DMS53 treated with DMSO at 0.1 percent for 48 hours (cell line): Measurements from ENCODE around the gene DNAH10.
A peak's percentile ranks its signal among the peaks of the same experiment; 100 is the strongest.

Experiments used
- DNase-seq: peaks from one replicate; lab custom pipeline; 2025; ENCODE audit not compliant: unreplicated experiment; lab: John Stamatoyannopoulos, UW

The DNAH10 gene

DNA sequence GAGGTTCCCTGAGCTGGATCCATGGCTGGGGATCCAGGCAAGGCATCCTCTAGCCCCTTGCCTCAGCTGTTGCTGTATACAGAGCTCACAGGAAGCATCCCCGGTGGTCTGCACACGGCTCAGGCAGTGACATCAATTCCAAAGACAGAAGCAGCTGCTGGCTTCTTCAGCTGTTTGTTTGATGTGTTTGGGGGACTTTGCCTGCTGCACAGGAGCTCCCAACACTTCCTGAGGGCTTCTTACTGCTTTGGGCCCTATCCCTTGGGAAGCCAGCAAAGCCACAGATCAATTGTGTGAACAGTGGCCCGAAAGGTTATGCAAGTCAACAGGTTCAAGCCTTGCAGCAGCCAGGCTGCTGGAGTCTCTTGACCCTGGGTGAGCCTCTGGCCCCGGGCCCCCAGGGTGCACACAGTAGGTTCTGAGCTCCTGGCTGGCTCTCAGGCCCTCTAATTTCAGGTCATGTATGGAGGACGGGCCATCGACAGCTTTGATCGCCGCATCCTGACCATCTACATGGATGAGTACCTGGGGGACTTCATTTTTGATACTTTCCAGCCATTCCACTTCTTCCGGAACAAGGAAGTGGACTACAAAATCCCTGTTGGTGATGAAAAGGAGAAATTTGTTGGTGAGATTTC lies 168.0 kb downstream of the DNAH10 start:
- no peak for DNase-seq

DNA sequence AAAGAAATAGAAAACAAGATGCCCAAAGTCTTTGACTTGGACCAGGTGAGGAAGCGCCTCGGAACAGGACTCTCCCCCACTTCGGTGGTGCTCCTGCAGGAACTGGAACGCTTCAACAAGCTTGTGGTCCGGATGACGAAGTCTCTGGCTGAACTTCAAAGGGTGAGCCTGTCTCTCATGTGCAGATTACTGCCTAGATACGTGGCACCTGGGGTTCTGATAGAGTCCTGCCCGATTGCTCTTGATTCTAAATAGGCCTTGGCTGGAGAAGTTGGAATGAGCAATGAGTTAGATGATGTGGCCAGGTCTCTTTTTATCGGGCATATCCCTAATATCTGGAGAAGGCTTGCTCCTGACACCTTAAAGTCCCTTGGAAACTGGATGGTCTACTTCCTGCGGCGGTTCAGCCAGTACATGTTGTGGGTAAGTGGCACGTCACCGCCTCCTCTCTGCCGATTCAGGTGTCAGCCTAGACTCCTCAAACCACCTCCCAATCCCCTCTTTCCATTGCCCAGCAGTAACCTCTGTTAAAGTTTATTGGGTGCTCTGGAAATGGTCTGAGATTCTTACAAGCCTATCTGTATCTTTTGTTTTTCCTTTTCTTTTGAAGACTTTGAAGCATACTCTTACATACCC lies 169.7 kb downstream of the DNAH10 start:
- peak; percentile 16 for DNase-seq

DNA sequence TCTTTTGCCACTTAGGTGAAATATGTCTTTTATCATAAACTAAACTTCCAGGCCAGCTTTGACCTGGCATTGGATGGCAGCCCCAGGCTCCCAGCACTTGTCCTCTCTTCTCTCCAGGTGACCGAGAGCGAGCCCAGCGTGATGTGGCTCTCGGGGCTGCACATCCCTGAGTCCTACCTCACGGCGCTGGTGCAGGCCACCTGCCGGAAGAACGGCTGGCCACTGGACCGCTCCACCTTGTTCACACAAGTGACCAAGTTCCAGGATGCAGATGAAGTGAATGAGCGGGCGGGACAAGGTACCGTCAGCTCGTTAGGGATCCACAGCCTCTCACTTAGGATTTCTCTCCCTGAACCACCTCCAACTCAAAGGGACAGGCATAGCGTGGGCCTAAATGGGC lies 171.1 kb downstream of the DNAH10 start:
- no peak for DNase-seq

DNA sequence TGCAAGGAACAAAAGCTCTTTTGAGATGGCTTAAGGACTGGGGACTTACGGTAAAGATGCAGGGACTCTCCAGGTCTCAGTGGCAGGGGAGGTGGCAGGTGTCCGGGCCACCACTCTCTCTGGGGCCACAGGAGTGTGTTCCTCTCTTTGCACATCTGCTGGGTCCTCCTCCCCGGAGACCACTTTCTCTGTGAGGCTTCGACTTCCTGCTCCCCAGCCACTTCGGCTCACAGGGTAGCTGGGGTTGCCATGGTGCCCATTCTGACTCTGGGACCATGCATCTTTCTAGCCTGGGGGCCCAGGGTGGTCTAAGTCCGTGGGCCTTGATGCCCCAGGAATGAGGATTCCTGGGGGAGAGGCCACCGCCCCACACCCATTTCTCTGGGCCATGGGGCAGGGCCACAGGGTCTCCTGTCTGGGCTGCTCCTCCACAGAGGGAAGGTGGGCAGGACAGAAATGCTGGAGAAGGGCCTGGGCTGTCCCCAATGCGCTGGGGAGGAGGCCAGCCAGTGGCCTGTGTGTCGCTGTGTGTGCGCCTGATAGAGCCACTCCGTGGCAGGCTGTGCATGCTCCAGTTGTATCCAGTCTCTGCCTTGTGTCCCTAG lies 172.0 kb downstream of the DNAH10 start:
- no peak for DNase-seq

DNA sequence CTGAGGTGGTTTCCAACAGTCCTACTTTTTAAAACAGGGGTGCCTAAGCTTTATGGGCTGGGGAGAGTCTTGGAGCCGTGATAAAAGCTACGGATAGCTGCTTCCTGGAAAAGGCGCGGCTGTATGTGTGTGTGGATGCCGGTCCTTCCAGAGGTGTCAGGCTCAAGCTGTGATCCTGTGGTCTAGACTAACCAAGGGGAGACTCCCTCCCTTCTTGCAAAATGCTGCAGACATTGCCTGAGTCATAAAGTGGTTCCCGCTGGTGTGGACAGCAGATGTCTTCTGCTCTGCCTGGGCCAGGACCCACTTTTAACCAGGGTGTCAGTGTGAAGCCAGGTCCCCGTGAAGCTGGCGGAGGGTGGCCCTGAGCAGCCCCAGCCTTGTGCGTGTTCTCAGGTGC lies 172.7 kb downstream of the DNAH10 start:
- DNase-seq: no peak

DNA sequence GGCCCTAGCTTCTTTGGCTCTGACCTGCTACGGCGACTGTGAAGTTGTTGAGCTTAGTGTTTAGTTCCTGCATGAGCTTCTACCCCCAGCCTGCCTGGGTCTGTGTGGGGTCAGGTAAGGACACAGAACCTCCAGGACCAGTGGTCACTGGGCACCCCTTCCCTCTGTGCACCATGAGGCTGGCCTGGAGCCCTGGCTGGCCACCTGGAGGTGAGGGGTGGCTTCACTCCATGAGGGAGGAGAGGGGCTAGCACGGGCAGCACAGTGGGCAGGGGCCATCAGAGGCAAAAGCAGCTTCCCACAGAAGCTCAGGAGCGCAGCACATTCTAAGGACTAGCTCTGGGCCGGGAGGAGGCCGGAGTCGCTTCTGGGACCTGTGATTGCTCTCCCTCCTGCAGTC lies 173.9 kb downstream of the DNAH10 start:
- DNase-seq: no peak

DNA sequence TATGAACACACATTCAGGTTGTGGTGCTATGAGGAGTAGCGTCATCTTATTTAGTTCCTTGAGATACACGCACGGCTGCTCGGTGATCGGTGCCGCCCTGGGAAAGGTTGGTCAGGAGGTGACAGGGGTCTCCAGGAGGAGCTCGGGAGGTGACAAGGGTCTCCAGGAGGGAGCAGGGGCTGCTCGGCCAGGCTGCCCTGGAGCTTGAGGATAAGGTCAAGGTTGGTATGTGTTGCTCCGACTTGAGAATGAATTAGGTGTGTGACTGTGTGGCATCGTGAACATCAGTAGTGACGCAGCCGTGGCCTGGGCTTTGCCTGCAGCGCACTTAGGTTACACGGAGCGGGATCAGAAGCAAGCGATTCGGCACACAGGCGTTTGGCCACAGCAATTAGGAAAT lies 174.4 kb downstream of the DNAH10 start:
- DNase-seq: no peak

DNA sequence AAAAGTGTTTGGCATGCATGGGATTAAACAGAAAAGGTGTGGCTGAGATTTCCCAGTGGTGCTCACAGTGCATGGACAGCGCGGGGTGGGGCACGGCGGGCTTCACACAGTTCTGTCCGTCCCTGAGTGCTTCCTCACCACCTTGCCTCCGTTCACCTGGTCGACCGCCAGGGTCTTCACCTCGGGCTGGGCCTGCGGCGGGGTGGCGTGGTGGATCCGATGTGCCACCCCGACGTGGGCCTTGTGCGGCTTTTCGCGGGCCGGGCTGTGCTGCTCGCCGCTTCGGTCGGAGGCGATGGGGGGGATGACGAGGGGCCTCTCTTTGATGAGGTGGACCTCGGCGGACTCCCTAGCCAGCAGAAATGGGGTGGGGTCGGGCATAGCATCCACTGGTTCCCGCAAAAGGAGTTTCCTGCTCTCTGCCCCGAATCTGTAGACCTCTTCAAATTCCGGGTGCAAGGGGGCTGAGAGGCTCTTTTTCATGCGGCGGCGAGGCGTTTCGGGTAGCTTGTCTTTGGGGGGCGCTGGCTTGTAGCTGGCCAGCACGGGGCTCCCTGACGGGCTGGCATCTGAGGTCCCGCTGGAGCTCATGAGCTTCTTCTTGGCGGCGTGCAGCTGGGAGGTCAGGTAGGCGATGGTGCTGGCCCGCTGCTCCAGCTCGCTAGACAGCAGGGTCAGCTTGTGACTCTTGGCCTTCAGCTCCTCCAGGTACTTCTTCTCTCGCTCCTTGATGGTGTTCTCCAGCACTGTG lies 175.0 kb downstream of the DNAH10 start:
- no peak for DNase-seq

DNA sequence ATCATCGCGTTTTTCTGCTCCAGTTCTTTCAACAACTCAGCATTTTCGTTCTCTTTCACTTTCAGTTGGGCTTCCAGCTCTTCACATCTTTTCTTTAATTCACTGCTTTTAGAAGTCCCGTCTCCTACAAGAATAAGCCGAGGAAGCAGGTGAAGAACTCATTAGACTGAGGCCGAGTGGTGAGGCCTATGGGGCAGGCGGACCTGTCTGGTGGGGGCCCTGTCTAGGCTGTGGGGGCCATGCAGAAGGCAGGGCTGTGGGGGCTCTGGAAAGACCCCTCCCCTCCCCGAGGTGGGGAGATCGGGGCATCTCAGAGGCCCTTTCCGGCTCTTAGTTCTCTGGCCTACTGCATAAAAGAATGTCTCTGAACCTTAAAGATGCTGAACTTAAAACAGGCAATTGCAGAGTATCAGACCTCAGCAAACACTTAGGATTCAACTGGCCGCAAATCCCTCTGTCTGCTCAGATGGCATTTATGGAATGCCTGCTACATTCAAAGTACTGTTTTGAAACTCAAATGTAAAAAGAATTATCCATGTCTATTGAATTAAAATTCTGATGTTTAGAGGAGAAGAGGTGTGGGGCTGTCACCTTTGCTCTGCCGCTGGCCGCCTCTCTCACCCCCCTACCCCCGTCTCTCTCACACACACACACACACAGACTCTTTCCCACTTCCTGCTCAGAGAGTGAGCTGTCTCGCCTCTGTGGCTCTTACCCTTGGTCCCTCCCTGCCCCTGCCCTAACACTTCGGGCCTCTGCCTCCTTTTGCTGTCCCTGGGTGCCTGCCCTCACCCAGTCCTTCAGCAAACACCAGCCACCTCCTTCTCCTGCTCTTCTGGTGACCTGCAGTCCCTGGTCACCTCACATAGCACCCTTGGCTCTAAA lies 175.8 kb downstream of the DNAH10 start:
- DNase-seq: no peak

DNA sequence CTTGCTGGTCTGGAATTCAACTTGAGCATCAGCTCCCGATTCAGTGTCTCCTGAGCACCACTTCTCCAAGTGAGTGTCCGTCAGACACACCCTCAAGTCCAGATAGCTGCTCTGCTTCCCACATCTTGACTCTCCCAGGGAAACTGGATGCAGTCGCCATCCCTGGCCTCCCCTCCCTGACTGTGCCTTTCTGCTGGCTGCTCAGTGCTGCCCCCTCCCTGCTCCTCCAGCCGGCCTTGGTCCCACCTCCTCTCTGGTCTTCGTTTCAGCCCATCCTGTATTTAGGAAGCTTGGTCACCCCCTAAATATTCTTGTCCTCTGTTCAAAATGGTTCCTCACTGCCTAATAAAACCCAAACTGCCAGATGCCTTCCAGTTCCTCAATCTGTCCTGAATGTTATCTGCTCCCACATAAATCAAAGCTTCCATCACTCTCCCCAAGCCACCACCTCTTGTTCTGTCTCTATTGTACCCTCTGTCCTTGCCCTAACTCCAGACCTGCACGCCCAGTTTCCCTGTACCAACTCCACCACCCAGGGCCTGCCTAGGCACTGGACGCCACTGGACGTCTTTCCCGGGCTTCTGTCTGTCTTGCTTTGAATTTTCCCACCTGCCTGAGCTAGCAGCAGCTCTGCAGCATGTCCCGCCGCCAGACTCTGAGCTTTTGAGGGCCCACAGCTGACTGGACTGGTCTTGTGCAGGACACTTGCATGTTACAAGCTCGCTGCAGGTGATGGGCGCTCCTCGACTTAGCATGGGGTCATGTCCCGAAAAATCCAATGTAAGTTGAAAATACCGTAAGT lies 176.8 kb downstream of the DNAH10 start:
- no peak for DNase-seq

DNA sequence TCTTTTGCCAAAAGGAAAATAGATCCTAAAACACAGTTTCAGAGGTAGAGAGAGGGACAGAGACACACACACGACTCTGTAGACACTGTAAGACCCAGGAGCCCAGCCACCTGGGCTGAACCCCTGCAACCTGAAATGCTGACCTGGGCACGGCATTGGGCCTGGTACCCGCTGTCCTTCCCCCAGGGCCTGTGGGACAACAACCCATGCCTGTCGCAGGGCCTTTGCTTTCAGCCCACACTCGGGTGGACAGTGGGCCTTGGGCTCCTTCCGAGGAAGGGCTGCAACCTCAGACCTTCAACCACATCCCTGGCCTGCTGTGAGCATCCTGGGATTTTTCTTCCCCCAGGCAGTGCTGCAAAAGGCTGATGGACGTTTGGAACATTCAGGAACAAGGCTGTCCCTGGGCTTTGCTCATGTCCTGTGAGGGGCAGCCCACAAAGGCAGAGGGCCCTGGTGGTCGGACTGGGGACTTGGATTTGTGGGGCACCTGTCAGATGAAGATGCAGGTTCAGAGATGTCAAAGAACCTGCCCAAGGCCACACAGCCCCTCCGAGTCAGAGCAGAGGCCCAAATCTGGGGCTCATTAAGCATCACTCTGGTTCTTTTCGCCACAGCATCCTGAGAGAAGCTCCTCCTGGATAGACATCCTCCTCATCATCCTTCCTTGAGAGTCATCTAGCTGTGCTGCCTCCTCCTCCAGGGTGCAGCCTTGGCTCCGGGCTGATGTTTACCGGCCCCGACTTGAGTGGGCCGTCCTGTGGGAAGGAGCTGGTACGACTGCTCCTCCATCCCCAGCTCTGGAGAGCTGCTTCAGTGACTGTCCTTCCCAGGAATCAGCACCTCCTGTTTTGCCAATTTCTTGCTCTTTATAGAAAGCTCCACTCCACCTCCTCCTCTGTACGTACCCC lies 177.9 kb downstream of the DNAH10 start:
- no peak for DNase-seq

DNA sequence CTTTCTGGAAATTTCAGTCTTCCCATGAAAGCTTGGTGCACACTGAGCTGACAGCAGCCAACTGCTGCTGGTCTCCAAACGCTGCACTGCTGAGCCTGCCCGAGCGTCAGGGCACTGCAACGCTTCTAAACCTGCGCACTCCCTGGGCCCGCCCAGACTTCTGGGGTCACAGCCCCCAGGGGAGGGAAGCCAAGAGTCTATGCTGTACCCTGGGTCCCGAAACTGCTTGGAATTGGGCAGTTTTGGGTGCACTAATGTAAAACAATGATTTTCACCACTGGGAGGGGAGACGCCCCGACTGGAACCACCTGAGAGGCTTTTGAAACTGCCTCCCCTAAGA lies 178.5 kb downstream of the DNAH10 start:
- DNase-seq: no peak

DNA sequence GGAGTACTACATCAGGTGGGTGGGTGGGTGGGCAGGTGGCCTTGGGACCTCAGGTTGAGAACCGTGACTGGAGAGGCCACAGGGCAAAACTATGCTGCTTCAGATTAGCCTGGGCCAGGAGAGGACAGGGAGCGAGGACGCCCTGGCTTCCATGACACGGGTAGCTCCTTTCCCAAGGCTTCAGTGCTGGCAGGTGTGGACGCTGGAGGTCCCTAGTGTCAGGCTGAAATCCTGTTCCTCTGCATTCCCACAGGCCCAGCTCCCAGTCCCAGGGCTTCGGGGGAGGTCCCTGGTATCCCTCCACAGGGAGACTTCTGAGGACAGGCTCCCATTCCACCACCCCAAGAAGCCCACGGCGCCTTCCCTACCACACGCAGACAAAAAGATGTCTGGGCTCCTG lies 178.9 kb downstream of the DNAH10 start:
- DNase-seq: no peak

DNA sequence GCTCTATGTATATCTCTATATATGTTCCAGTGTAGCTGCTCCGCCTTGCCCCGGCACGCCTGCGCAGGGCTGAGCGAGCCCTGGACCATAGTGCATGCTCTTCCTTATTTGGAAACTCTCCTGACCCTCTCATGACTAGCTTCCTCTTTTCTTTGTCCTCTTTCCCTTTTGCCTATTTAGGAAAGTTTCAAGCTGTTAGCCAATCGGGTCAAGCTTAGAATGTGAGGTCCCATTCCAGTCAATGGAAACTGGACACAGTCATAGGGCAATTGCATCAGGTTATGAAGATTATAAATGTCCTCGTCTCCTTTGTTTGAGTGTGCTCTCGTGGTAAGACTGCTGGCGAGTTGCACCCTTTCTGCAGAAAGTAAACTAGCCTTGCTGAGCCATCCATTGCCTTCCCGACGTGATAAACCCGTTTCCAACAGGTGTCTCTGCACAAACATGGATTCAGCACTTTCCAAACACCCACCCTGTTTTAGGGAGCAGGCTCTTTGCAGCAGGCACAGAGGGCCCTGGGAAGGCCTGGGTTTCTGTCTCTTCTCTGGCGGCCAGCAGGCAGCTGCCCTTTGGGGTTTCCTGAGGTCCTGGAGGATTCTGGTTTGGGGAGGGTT lies 179.6 kb downstream of the DNAH10 start:
- no peak for DNase-seq

DNA sequence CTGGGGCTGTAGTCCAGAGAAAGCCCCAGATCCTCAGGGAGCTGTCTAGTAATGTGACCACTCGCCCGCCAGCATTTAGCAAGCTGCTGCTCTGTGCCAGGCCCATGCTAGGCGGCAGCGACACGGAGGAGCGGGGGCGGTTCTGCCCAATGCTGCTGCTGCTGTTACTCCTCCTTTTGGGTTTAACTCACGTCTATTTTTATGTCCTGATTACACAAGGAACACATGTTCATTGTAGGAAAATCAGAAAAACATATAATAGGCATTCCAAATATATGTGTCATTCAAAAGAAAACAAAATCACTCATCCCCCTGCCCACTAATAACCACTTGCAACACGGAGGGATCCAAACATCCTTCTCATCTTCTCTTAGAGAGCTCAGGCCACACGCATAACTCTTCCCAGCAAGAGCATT lies 180.1 kb downstream of the DNAH10 start:
- DNase-seq: no peak

DNA sequence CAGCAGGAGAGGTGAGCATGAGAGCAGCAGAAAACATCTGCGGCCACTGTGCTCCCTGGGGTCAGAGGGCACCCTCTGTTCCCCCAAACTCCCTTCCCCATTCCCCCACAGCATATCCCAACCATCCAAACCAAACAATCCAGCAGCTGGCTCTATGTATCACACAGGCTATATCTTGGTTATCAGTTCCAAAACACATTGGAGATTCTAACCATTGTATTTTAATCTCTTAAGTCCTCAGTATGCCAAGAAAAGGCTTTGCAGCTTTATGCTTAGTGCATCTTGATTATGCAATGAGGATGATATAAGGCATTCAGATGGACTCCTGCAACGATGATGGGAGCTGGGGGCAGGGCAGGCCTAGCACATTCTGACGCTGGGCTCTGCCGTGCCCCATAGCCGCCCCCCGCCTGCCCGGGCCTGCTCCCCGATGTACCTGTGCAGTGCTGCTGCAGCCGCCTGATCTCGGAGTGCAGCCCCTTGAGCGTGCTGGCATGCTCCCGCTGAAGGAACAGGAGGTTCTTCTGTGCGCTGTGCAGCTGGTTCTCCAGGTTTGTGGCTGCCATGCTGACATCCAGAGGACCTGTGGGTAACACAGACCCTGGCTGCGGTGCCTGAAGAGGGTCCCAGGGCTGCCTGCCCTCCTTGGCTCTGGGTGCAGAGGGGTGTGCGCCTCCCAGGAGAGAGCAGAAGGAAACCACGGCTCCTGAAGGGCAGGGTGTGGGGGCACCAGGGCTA lies 181.0 kb downstream of the DNAH10 start:
- DNase-seq: no peak

DNA sequence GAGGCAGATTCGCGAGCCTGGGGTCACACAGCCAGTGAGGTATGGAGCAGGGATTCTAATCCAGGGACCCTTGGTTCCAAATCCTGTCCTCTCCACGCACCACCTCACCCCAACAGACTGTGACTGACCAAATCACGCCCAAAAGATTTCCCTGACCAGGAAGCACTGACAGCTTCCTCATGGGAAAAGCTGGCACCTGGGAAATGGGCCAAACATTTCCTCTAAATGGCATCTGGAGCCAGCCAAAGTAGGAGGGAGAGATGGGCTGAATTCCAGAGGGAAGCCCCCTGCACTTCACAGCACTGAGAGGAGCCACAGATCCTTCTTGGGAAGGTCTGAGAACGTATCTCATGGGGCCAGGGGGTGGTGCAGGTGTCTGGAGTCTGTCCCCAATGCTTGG lies 181.7 kb downstream of the DNAH10 start:
- no peak for DNase-seq

DNA sequence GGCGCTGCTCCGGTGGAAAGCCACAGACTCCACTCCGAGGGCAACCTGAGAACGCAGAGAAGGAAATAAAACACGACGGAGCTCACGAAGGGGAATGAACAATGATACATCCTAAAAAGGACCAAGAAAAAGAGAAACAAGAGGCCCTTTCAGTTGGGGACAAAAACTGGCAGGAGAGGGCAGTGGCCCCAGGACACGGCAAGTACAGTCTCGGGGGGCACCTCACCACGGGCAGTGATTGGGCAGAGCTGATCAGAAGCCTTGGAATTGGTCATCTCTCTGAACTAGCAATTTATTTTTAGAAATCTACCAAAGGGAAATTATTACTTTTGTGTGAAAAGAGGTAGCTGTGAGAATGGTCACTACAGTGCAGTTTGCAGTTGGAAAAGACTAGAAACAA lies 182.6 kb downstream of the DNAH10 start:
- no peak for DNase-seq
